Astrocyte (in vitro differentiated cells and primary cell): ENCODE data around the gene CDK6.

ENCODE experiments used
- CTCF ChIP-seq: IDR thresholded peaks from 2 replicates; pipeline ENCODE4 v1.5.1; 2011; ENCODE audit warnings: low read depth, mild to moderate bottlenecking, inconsistent platforms, low read length, moderate library complexity; ENCODE audit not compliant: insufficient read depth
- EZH2 ChIP-seq: IDR thresholded peaks from 2 replicates; pipeline ENCODE4 v1.6.1; 2012; ENCODE audit warnings: mild to moderate bottlenecking, low read length, inconsistent platforms; ENCODE audit not compliant: insufficient read depth

- TF ChIP-seq EZH2: no peak
- no peak for TF ChIP-seq CTCF
Measured at GRCh38 chr7:92735707-92736106, 100.7 kb downstream of the CDK6 start.
